Ascending aorta (tissue), 2 donors: ENCODE measurements around the gene RFTN1. TPM values are rescaled to one million over a fixed set of nuclear protein-coding genes. Genes with fewer than 3 reads are reported as not detected.
A peak's percentile ranks its signal among the peaks of the same experiment; 100 is the strongest.

Experiments used
- DNase-seq, 2 donors: peaks; one replicate each; pipeline ENCODE4 v3.0.0-alpha.2; 2019; ENCODE audit warnings: low spot score in 2 of 2
- H3K27ac ChIP-seq, 2 donors: fragments of 200-600 bp; sonication (generic); one replicate each; pipeline ENCODE4 v1.5.1; 2016 to 2017; ENCODE audit warnings: mild to moderate bottlenecking in 1 of 2
- H3K27me3 ChIP-seq: fragments of 200-600 bp; sonication (generic); one replicate; pipeline ENCODE4 v1.5.1; 2017
- H3K36me3 ChIP-seq, 2 donors: fragments of 200-600 bp; sonication (generic); one replicate each; pipeline ENCODE4 v1.5.1; 2016
- H3K4me1 ChIP-seq, 2 donors: fragments of 200-600 bp; sonication (generic); one replicate each; pipeline ENCODE4 v1.5.1; 2016 to 2017; ENCODE audit warnings: mild to moderate bottlenecking in 1 of 2
- H3K4me3 ChIP-seq, 2 donors: fragments of 200-600 bp; sonication (generic); one replicate each; pipeline ENCODE4 v1.5.1; 2016 to 2017; ENCODE audit warnings: mild to moderate bottlenecking in 1 of 2
- H3K9me3 ChIP-seq, 2 donors: fragments of 200-600 bp; sonication (generic); one replicate each; pipeline ENCODE4 v1.5.1; 2016
- CTCF ChIP-seq, 3 experiments: fragments of 200-600 bp in 2 of 3; fragments of 450-650 bp in 1 of 3; sonication (generic) in 2 of 3; IDR thresholded peaks; one replicate each; pipeline ENCODE4 v1.5.1; 2016 to 2019; ENCODE audit warnings: antibody characterized with exemption in 3 of 3, mild to moderate bottlenecking in 1 of 3, moderate library complexity in 1 of 3
- intact Hi-C: fragments of 100-400 bp; cut with DNase I; formaldehyde crosslinking; loops from one replicate; pipeline ENCODE4 v1.15.1; 2023
- total RNA-seq: library from RNA; depleted of rRNA; stranded (reverse); fragments of >200 nt; gene quantifications from one replicate; pipeline ENCODE4 v1.1.0, GENCODE V29; 2016

Gene RFTN1
- total RNA-seq, 1 donor from 2014 or later = 72.6 TPM

GRCh38 chr3:16308727-16309126 is 204.8 kb downstream of the RFTN1 start:
- intact Hi-C loops = no loop called here

GRCh38 chr3:16307832-16308531 is 205.5 kb downstream of the RFTN1 start:
- no peaks in the 10 kb centered on the region for H3K9me3 ChIP-seq
- no peak overlapping the region for H3K27ac ChIP-seq
- no peaks in the 10 kb centered on the region for H3K27me3 ChIP-seq
- H3K4me3 ChIP-seq = no peak overlapping the region
- TF ChIP-seq CTCF (IDR thresholded peaks at IDR 0.05) = no peak
- intact Hi-C loops = no loop called here
- peaks cover 2 to 5% of the 10 kb centered on the region in 2 donors for H3K36me3 ChIP-seq
- no peaks in the 10 kb centered on the region for H3K4me1 ChIP-seq
- DNase-seq = no peak

More at GRCh38 chr3:16308727-16309126, 204.8 kb downstream of the RFTN1 start:
- Histone ChIP-seq H3K4me1 (no peaks in the 10 kb centered on the region), H3K9me3 (no peaks in the 10 kb centered on the region), H3K27me3 (no peaks in the 10 kb centered on the region), H3K36me3 (peaks cover 5 to 9% of the 10 kb centered on the region in 2 donors), H3K4me3 (no peak overlapping the region), H3K27ac (no peak overlapping the region)
- TF ChIP-seq CTCF (IDR thresholded peaks at IDR 0.05) = no peak
- no peak for DNase-seq

GRCh38 chr3:16305111-16305541 is 208.4 kb downstream of the RFTN1 start:
- DNase-seq = no peak
- H3K4me1 ChIP-seq = no peaks in the 10 kb centered on the region
- intact Hi-C loops = no loop called here
- peak overlapping the region; percentile 18 to 27 for H3K27ac ChIP-seq
- no peaks in the 10 kb centered on the region for H3K27me3 ChIP-seq
- H3K36me3 ChIP-seq = peaks cover 0 to 5% of the 10 kb centered on the region in 2 donors
- TF ChIP-seq CTCF (IDR thresholded peaks at IDR 0.05) = no peak
- H3K9me3 ChIP-seq = no peaks in the 10 kb centered on the region
- no peak overlapping the region for H3K4me3 ChIP-seq

- Histone ChIP-seq H3K27me3 (no peaks in the 10 kb centered on the region), H3K4me1 (no peaks in the 10 kb centered on the region), H3K4me3 (no peak overlapping the region), H3K36me3 (peaks cover 0 to 5% of the 10 kb centered on the region in 2 donors), H3K27ac (peak overlapping the region in 1 of 2 donors; percentile 27), H3K9me3 (no peaks in the 10 kb centered on the region)
- no peak for TF ChIP-seq CTCF (IDR thresholded peaks at IDR 0.05)
- DNase-seq = no peak
- intact Hi-C loops = no loop called here
Measured at GRCh38 chr3:16304061-16305010, 209.2 kb downstream of the RFTN1 start.

- intact Hi-C loops = no loop called here
- Histone ChIP-seq H3K4me1 (no peaks in the 10 kb centered on the region), H3K27ac (no peak overlapping the region), H3K4me3 (no peak overlapping the region), H3K27me3 (no peaks in the 10 kb centered on the region), H3K9me3 (no peaks in the 10 kb centered on the region), H3K36me3 (peaks cover 0 to 5% of the 10 kb centered on the region in 2 donors)
- DNase-seq = no peak
- no peak for TF ChIP-seq CTCF (IDR thresholded peaks at IDR 0.05)
Measured at GRCh38 chr3:16303037-16303575, 210.4 kb downstream of the RFTN1 start.
